Mesendoderm (in vitro differentiated cells): ENCODE results near the gene MUC22.
"Not testable (repeated sequence)": the region's sequence is repeated elsewhere in the genome, so short reads cannot be mapped to it uniquely, and the experiment has no call there.

ENCODE experiments used
- DNase-seq: peaks from one replicate; pipeline ENCODE4 v3.0.0; 2013
- H2AK5ac ChIP-seq: 2 replicates; pipeline ENCODE4 v1.6.1; 2013; ENCODE audit warnings: low read length, inconsistent platforms
- H2BK120ac ChIP-seq: 2 replicates; pipeline ENCODE4 v1.6.1; 2013; ENCODE audit warnings: low read depth, mild to moderate bottlenecking, low read length, moderate library complexity, mixed read lengths
- H2BK15ac ChIP-seq: replicated peaks from 2 replicates; pipeline ENCODE4 v1.6.1; 2013; ENCODE audit warnings: low read depth, mild to moderate bottlenecking, moderate library complexity
- H2BK5ac ChIP-seq: 2 replicates; pipeline ENCODE4 v1.6.1; 2013; ENCODE audit warnings: low read length, inconsistent platforms
- H3K18ac ChIP-seq: 2 replicates; pipeline ENCODE4 v1.6.1; 2013; ENCODE audit warnings: mild to moderate bottlenecking, low read length, mixed read lengths
- H3K23ac ChIP-seq: one replicate; pipeline ENCODE4 v1.6.1; 2013; ENCODE audit warnings: low read length
- H3K27ac ChIP-seq: 2 replicates; pipeline ENCODE4 v1.5.1; 2013; ENCODE audit warnings: low read depth, mild to moderate bottlenecking, inconsistent platforms, low read length, moderate library complexity
- H3K27me3 ChIP-seq: 2 replicates; pipeline ENCODE4 v1.6.1; 2013; ENCODE audit warnings: low read length, control low read depth, mild to moderate bottlenecking, inconsistent platforms; ENCODE audit not compliant: insufficient read depth, poor library complexity
- H3K36me3 ChIP-seq: 2 replicates; pipeline ENCODE4 v1.6.1; 2013; ENCODE audit warnings: low read length, inconsistent platforms; ENCODE audit not compliant: control insufficient read depth, insufficient read depth
- H3K4ac ChIP-seq: one replicate; pipeline ENCODE4 v1.6.1; 2013; ENCODE audit warnings: low read depth, mild to moderate bottlenecking, low read length, moderate library complexity
- H3K4me1 ChIP-seq: 2 replicates; pipeline ENCODE4 v1.6.1; 2013; ENCODE audit warnings: low read depth, low read length, inconsistent platforms; ENCODE audit not compliant: control insufficient read depth
- H3K4me2 ChIP-seq: 2 replicates; pipeline ENCODE4 v1.6.1; 2013; ENCODE audit warnings: low read length
- H3K4me3 ChIP-seq: 2 replicates; pipeline ENCODE4 v1.5.1; 2013; ENCODE audit warnings: mild to moderate bottlenecking, low read length
- H3K56ac ChIP-seq: one replicate; pipeline ENCODE4 v1.6.1; 2013; ENCODE audit warnings: low read length
- H3K79me1 ChIP-seq: 2 replicates; pipeline ENCODE4 v1.6.1; 2013; ENCODE audit warnings: low read length, inconsistent platforms
- H3K79me2 ChIP-seq: 2 replicates; pipeline ENCODE4 v1.6.1; 2013; ENCODE audit warnings: mild to moderate bottlenecking, low read length; ENCODE audit not compliant: control insufficient read depth, insufficient read depth
- H3K9ac ChIP-seq: 2 replicates; pipeline ENCODE4 v1.6.1; 2013; ENCODE audit warnings: low read length, inconsistent platforms
- H4K5ac ChIP-seq: one replicate; pipeline ENCODE4 v1.6.1; 2013; ENCODE audit warnings: low read length
- H4K8ac ChIP-seq: one replicate; pipeline ENCODE4 v1.6.1; 2013; ENCODE audit warnings: low read depth, mild to moderate bottlenecking, control low read depth, low read length, moderate library complexity
- WGBS: extraction: QIAGEN DNeasy Blood & Tissue Kit; methylation state at CpG from one replicate; pipeline ENCODE4 v1.1.7; 2013; ENCODE audit warnings: low lambda C conversion rate, missing lambda C conversion rate; ENCODE audit not compliant: insufficient coverage; ENCODE audit errors: extremely low coverage; 5-methylcytosine and 5-hydroxymethylcytosine counted together

The MUC22 gene

GRCh38 chr6:31000067-31000860, 10.0 kb upstream of the MUC22 start:
- not testable (repeated sequence) for H3K27me3 ChIP-seq, H2AK5ac ChIP-seq, H3K4me1 ChIP-seq, H3K36me3 ChIP-seq, H4K5ac ChIP-seq, H3K79me1 ChIP-seq, H3K79me2 ChIP-seq, H3K9ac ChIP-seq, H3K4me3 ChIP-seq, H3K4ac ChIP-seq, H3K18ac ChIP-seq, H2BK120ac ChIP-seq, H2BK5ac ChIP-seq, H3K56ac ChIP-seq, H3K23ac ChIP-seq, H4K8ac ChIP-seq, DNase-seq, H3K27ac ChIP-seq, H2BK15ac ChIP-seq, H3K4me2 ChIP-seq
- WGBS: no CpG with 5 or more reads among the region's 39 CpGs

GRCh38 chr6:31001281-31001888, 8.9 kb upstream of the MUC22 start:
- no peaks in the 10 kb centered on the region for H3K4me1 ChIP-seq
- H2AK5ac ChIP-seq: no peak overlapping the region
- H3K23ac ChIP-seq: no peak overlapping the region
- no peak overlapping the region for H2BK120ac ChIP-seq
- H3K27ac ChIP-seq: no peak overlapping the region
- H3K79me2 ChIP-seq: no peaks in the 10 kb centered on the region
- no peak overlapping the region for H4K5ac ChIP-seq
- H3K4me2 ChIP-seq: no peak overlapping the region
- DNase-seq: no peak
- no peak overlapping the region for H3K4me3 ChIP-seq
- H3K36me3 ChIP-seq: no peaks in the 10 kb centered on the region
- H3K4ac ChIP-seq: no peak overlapping the region
- no peak overlapping the region for H2BK15ac ChIP-seq
- H4K8ac ChIP-seq: no peak overlapping the region
- H3K9ac ChIP-seq: no peak overlapping the region
- no peak overlapping the region for H3K56ac ChIP-seq
- H2BK5ac ChIP-seq: no peak overlapping the region
- no peak overlapping the region for H3K18ac ChIP-seq
- H3K27me3 ChIP-seq: no peaks in the 10 kb centered on the region
- WGBS: no CpG with 5 or more reads among the region's 13 CpGs
- no peaks in the 10 kb centered on the region for H3K79me1 ChIP-seq

DNA sequence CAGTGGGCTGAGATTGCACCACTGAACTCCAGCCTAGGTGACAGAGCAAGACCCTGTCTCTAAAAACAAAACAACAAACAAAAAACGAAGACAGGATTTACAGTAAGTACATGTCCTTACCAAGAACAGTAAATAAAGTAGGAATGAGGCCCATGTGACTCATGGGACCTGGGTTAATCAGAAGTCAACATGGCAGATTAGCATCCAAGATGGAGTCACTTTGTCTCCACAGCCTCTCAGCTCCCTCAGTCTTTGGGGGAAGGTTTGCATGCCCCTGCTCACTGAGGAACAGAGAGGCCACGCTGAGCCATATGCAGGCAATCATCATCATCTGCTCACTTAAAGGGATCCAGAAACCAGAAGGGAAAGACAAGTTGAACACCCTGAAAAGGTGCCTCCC, 7.8 kb upstream of the MUC22 start:
- Histone ChIP-seq H3K27ac (no peak overlapping the region), H3K79me2 (no peaks in the 10 kb centered on the region), H2BK15ac (no peak overlapping the region), H4K5ac (no peak overlapping the region), H3K56ac (no peak overlapping the region), H3K4me2 (no peak overlapping the region), H3K23ac (no peak overlapping the region), H3K36me3 (no peaks in the 10 kb centered on the region), H2BK5ac (no peak overlapping the region), H4K8ac (no peak overlapping the region), H2BK120ac (no peak overlapping the region), H3K4ac (no peak overlapping the region), H3K9ac (no peak overlapping the region), H3K4me3 (no peak overlapping the region), H3K4me1 (no peaks in the 10 kb centered on the region), H3K27me3 (no peaks in the 10 kb centered on the region), H3K18ac (no peak overlapping the region), H3K79me1 (no peaks in the 10 kb centered on the region), H2AK5ac (no peak overlapping the region)
- no peak for DNase-seq
- WGBS: no CpG with 5 or more reads among the region's 2 CpGs

- Histone ChIP-seq H3K79me1 (no peaks in the 10 kb centered on the region), H3K36me3 (no peaks in the 10 kb centered on the region), H3K18ac (no peak overlapping the region), H3K4me3 (no peak overlapping the region), H4K8ac (no peak overlapping the region), H3K9ac (no peak overlapping the region), H3K23ac (no peak overlapping the region), H4K5ac (no peak overlapping the region), H3K27me3 (no peaks in the 10 kb centered on the region), H2BK15ac (no peak overlapping the region), H3K4me1 (no peaks in the 10 kb centered on the region), H3K4me2 (no peak overlapping the region), H3K56ac (no peak overlapping the region), H3K4ac (no peak overlapping the region), H2BK5ac (no peak overlapping the region), H2BK120ac (no peak overlapping the region), H2AK5ac (no peak overlapping the region), H3K79me2 (no peaks in the 10 kb centered on the region), H3K27ac (no peak overlapping the region)
- no peak for DNase-seq
- WGBS: no CpG with 5 or more reads among the region's 4 CpGs
These were observed 5.5 kb upstream of the MUC22 start for GRCh38 chr6:31004794-31005193.

DNA sequence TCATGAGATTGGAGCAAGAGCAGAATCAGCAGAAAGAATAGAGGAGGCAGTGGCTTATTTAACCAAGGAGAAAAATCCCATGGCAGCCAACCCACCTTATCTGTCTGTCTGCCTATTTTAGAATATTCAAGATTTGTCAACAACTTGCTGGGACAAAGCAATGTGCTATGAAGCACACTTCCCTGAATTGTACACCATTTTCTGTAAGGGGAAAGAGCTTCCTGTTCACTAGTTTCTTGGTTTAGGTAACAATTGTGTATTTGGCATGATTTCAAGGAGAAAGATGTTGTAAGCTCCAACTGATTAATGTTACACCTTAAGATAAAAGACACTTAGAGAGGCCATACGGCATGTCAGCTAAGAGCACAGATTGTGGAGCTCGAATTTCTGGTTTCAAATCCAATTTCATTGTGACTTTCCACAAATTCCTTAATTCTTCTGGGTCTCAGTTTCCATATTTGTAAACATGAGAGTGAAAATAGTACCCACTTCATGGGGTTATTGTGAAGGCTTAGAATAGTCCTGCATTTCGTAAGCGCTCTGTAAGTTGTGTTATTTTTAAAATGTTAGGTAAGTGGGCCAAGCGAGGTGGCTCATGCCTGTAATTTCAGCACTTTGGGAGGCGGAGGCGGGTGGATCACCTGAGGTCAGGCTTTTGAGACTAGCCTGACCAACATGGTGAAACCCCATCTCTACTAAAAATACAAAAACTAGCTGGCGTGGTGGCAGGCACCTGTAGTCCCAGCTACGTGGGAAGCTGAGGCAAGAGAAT, 4.8 kb upstream of the MUC22 start:
- H3K4me3 ChIP-seq: no peak overlapping the region
- no peak overlapping the region for H3K4me2 ChIP-seq
- H2BK120ac ChIP-seq: no peak overlapping the region
- no peak overlapping the region for H3K18ac ChIP-seq
- no peak overlapping the region for H4K8ac ChIP-seq
- no peaks in the 10 kb centered on the region for H3K4me1 ChIP-seq
- no peak overlapping the region for H2BK15ac ChIP-seq
- DNase-seq: no peak
- H4K5ac ChIP-seq: no peak overlapping the region
- H3K36me3 ChIP-seq: no peaks in the 10 kb centered on the region
- H3K4ac ChIP-seq: no peak overlapping the region
- no peak overlapping the region for H3K9ac ChIP-seq
- H3K27me3 ChIP-seq: no peaks in the 10 kb centered on the region
- no peak overlapping the region for H2BK5ac ChIP-seq
- no peak overlapping the region for H3K27ac ChIP-seq
- H3K79me2 ChIP-seq: no peaks in the 10 kb centered on the region
- H2AK5ac ChIP-seq: no peak overlapping the region
- H3K56ac ChIP-seq: no peak overlapping the region
- H3K23ac ChIP-seq: no peak overlapping the region
- no peaks in the 10 kb centered on the region for H3K79me1 ChIP-seq
- WGBS: no CpG with 5 or more reads among the region's 9 CpGs
